Ascending aorta (tissue), 2 donors: ENCODE data around the gene WDR59. TPM values are rescaled to one million over a fixed set of nuclear protein-coding genes. Genes with fewer than 3 reads are reported as not detected.
"Not testable (repeated sequence)": the region's sequence is repeated elsewhere in the genome, so short reads cannot be mapped to it uniquely, and the experiment has no call there.

Experiments
- DNase-seq, 2 donors: peaks; one replicate each; pipeline ENCODE4 v3.0.0-alpha.2; 2019; ENCODE audit warnings: low spot score in 2 of 2
- H3K27ac ChIP-seq, 2 donors: fragments of 200-600 bp; sonication (generic); one replicate each; pipeline ENCODE4 v1.5.1; 2016 to 2017; ENCODE audit warnings: mild to moderate bottlenecking in 1 of 2
- H3K27me3 ChIP-seq: fragments of 200-600 bp; sonication (generic); one replicate; pipeline ENCODE4 v1.5.1; 2017
- H3K36me3 ChIP-seq, 2 donors: fragments of 200-600 bp; sonication (generic); one replicate each; pipeline ENCODE4 v1.5.1; 2016
- H3K4me1 ChIP-seq, 2 donors: fragments of 200-600 bp; sonication (generic); one replicate each; pipeline ENCODE4 v1.5.1; 2016 to 2017; ENCODE audit warnings: mild to moderate bottlenecking in 1 of 2
- H3K4me3 ChIP-seq, 2 donors: fragments of 200-600 bp; sonication (generic); one replicate each; pipeline ENCODE4 v1.5.1; 2016 to 2017; ENCODE audit warnings: mild to moderate bottlenecking in 1 of 2
- H3K9me3 ChIP-seq, 2 donors: fragments of 200-600 bp; sonication (generic); one replicate each; pipeline ENCODE4 v1.5.1; 2016
- CTCF ChIP-seq, 3 experiments: fragments of 200-600 bp in 2 of 3; fragments of 450-650 bp in 1 of 3; sonication (generic) in 2 of 3; IDR thresholded peaks; one replicate each; pipeline ENCODE4 v1.5.1; 2016 to 2019; ENCODE audit warnings: antibody characterized with exemption in 3 of 3, mild to moderate bottlenecking in 1 of 3, moderate library complexity in 1 of 3
- intact Hi-C: fragments of 100-400 bp; cut with DNase I; formaldehyde crosslinking; loops from one replicate; pipeline ENCODE4 v1.15.1; 2023
- total RNA-seq: library from RNA; depleted of rRNA; stranded (reverse); fragments of >200 nt; gene quantifications from one replicate; pipeline ENCODE4 v1.1.0, GENCODE V29; 2016

The WDR59 gene
- total RNA-seq, 1 donor from 2014 or later = 22.0 TPM

DNA sequence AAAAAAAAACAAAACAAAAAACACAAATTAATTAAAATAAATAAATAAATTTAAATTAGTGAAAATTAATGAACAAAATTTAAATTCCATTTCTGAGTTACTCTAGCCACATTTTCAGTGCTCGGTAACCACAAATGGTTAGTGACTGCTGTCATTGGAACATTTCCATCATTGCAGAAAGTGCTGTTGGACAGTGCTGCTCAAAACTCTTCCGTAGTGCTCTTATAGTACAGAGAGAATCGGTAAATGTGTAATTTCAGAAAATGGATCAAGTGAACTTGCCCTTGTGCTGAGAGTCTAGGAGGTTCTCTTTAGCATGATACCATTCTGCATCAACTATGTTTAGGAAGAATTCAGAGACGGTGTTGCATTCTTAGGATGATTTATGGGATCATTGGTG, 37.6 kb upstream of the WDR59 start:
- no peak for DNase-seq
- intact Hi-C loops = no loop called here
- Histone ChIP-seq H3K4me3 (no peak overlapping the region), H3K27ac (no peak overlapping the region), H3K27me3 (no peaks in the 10 kb centered on the region), H3K9me3 (peaks cover 0 to 11% of the 10 kb centered on the region in 2 donors), H3K4me1 (peaks cover 4 to 13% of the 10 kb centered on the region in 2 donors), H3K36me3 (no peaks in the 10 kb centered on the region)
- no peak for TF ChIP-seq CTCF (IDR thresholded peaks at IDR 0.05)

GRCh38 chr16:75021410-75021809, 36.5 kb upstream of the WDR59 start:
- TF ChIP-seq CTCF (IDR thresholded peaks at IDR 0.05) = no peak
- Histone ChIP-seq H3K4me1 (peaks cover 4 to 7% of the 10 kb centered on the region in 2 donors), H3K4me3 (no peak overlapping the region), H3K27ac (no peak overlapping the region), H3K36me3 (no peaks in the 10 kb centered on the region), H3K9me3 (peaks cover 0 to 11% of the 10 kb centered on the region in 2 donors), H3K27me3 (no peaks in the 10 kb centered on the region)
- no peak for DNase-seq
- intact Hi-C loops = no loop called here

DNA sequence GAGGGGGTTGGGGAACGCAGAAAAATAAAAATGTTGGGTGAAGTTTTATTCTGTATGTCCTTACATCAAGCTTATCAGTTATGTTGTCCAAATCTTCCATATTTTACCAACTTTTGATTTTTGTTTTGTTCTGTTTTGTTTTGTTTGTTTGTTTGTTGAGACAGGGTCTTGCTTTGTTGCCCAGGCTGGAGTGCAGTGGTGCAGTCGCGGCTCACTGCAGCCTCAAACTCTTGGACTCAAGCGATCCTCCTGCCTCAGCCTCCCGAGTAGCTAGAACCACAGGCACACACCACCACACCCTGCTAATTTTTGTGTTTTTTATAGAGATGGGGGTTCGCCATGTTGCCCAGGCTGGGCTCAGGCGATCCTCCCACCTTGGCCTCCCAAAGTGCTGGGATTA, 34.7 kb upstream of the WDR59 start:
- H3K27me3 ChIP-seq = no peaks in the 10 kb centered on the region
- intact Hi-C loops = no loop called here

DNA sequence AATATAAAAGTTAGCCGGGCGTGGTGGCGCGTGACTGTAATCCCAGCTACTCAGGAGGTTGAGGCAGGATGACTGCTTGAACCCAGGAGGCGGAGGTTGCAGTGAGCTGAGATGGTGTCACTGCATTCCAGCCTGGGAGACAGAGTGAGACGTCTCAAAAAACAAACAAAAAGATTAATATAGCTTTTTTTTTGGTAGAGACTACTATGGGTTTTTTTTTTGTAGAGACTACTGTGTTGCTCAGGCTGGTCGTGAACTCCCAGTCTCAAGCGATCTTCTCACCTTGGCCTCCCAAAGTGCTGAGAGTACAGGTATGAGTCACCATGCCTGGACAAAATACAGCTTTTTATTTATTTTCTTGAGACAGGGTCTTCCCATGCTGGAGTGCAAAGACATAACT, 34.1 kb upstream of the WDR59 start:
- no peaks in the 10 kb centered on the region for H3K36me3 ChIP-seq
- no peak overlapping the region for H3K27ac ChIP-seq
- peaks cover 0 to 11% of the 10 kb centered on the region in 2 donors for H3K9me3 ChIP-seq
- H3K27me3 ChIP-seq = no peaks in the 10 kb centered on the region
- no peak overlapping the region for H3K4me3 ChIP-seq
- intact Hi-C loops = no loop called here
- H3K4me1 ChIP-seq = no peaks in the 10 kb centered on the region
- no peak for DNase-seq
- TF ChIP-seq CTCF (IDR thresholded peaks at IDR 0.05) = no peak

More for the DNA sequence above, 34.7 kb upstream of the WDR59 start:
- no peak overlapping the region for H3K4me3 ChIP-seq
- peaks cover 0 to 11% of the 10 kb centered on the region in 2 donors for H3K9me3 ChIP-seq
- no peaks in the 10 kb centered on the region for H3K36me3 ChIP-seq
- H3K4me1 ChIP-seq = no peaks in the 10 kb centered on the region
- DNase-seq = no peak
- H3K27ac ChIP-seq = no peak overlapping the region
- TF ChIP-seq CTCF (IDR thresholded peaks at IDR 0.05) = no peak

DNA sequence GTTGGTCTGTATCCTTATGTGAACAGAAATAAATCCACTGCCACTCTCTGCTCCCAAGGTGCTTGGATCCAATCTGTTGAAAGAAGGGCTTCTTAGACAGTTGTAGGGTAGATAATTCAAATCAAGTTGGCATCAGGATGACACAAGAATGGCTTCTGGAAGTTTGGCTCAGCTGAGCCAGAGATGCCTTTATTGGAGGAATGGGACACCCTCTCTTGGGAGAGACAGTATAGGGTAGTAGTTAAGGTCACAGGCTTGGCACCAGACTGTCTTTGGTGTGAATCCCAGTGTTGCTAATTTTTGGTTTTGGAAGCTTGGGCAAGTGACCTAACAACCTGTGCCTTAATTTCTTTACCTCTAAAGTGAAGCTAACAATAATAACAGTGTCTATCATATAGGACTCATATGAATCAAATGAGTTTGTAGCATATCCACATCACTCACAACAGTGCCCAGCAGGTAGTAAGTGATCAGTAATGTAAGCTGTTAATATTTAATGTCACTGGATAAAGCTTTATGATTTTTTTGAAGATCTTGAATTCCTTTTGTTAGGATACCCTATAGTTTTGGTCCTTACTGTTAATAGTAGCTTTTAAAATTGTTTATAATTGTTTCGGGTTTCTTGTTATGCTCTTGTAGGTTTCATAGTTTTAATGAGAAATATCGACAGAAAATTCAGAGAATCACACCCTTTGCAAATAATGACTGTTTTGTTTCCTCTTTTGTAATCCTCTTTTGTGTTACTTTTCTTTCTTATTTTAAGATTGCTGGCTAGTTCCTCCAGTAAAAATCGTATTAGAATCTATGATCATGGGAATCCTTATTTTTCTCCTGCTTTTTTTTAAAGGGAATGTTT, 33.0 kb upstream of the WDR59 start:
- no peak for DNase-seq
- peaks cover 0 to 7% of the 10 kb centered on the region in 2 donors for H3K4me1 ChIP-seq
- H3K4me3 ChIP-seq = no peak overlapping the region
- H3K27ac ChIP-seq = no peak overlapping the region
- no peaks in the 10 kb centered on the region for H3K27me3 ChIP-seq
- no peaks in the 10 kb centered on the region for H3K36me3 ChIP-seq
- TF ChIP-seq CTCF (IDR thresholded peaks at IDR 0.05) = no peak
- intact Hi-C loops = no loop called here
- peaks cover 0 to 11% of the 10 kb centered on the region in 2 donors for H3K9me3 ChIP-seq

DNA sequence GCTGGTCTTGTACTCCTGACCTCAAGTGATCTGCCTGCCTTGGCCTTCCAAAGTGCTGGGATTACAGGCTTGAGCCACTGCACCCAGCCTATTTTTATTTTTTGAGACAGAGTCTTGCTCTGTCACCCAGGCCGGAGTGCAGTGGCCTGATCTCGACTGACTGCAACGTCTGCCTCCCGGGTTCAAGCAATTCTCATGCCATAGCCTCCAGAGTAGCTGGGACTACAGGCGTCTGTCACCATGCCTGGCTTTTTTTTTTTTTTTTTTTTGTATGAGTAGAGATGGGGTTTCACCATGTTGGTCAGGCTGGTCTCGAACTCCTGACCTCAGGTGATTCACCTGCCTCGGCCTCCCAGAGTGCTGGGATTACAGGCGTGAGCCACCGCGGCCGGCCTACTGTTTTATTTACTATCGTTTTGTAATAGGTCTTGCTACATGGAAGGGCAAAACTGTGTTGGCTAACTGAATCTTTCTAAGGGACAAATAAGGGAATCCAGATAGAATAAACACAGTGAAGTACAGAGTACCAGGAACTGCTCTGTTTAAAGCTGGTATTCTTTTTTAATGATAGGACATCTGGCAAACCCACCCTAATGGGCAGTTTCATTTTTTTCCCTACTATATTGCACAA, 31.6 kb upstream of the WDR59 start:
- intact Hi-C loops, H3K27ac ChIP-seq, H3K4me3 ChIP-seq, DNase-seq, H3K9me3 ChIP-seq, H3K36me3 ChIP-seq, H3K27me3 ChIP-seq: not testable (repeated sequence)
- H3K4me1 ChIP-seq = peaks cover 0 to 17% of the 10 kb centered on the region in 2 donors
